Natural killer cell treated with Interleukin-12 subunit alpha and Interleukin-12 subunit beta and Interleukin-15 and Interleukin-18, amount 100 ng/mL, for 72 hours (primary cell): ENCODE data around the gene DARS2. TPM values are rescaled to one million over a fixed set of nuclear protein-coding genes. Genes with fewer than 3 reads are reported as not detected.
"Not testable (repeated sequence)": the region's sequence is repeated elsewhere in the genome, so short reads cannot be mapped to it uniquely, and the experiment has no call there.

Experiments
- ATAC-seq, 2 donors: fragments of 150-1000 bp; cut with Tn5 transposase in 1 of 2; sonication (Bioruptor Pico), chemical (Tn5 transposase) in 1 of 2; 2 replicates each; pipeline ENCODE4 v1.10.0; 2021
- DNase-seq: peaks from one replicate; pipeline ENCODE4 v3.0.0; 2022; ENCODE audit warnings: low spot score
- H3K27ac Mint-ChIP-seq, 2 donors: 1 replicate in 1 of 2; 2 replicates in 1 of 2; pipeline ENCODE4 v1.8.0; 2022; ENCODE audit warnings: mixed read lengths in 2 of 2, mild to moderate bottlenecking in 1 of 2, moderate library complexity in 1 of 2
- H3K27me3 Mint-ChIP-seq, 2 donors: 1 replicate in 1 of 2; 2 replicates in 1 of 2; pipeline ENCODE4 v1.8.0; 2022; ENCODE audit warnings: mixed read lengths in 2 of 2
- H3K36me3 Mint-ChIP-seq: one replicate; pipeline ENCODE4 v1.8.0; 2022; ENCODE audit warnings: mixed read lengths
- H3K4me1 Mint-ChIP-seq, 2 donors: 1 replicate in 1 of 2; 2 replicates in 1 of 2; pipeline ENCODE4 v1.8.0; 2022; ENCODE audit warnings: low read depth in 2 of 2, mixed read lengths in 2 of 2, mild to moderate bottlenecking in 1 of 2
- H3K4me3 Mint-ChIP-seq: one replicate; pipeline ENCODE4 v1.8.0; 2022; ENCODE audit warnings: mixed read lengths
- H3K9me3 Mint-ChIP-seq: 2 replicates; pipeline ENCODE4 v1.8.0; 2022; ENCODE audit warnings: mixed read lengths
- total RNA-seq, 2 donors: library from RNA; stranded (reverse); gene quantifications; one replicate each; pipeline ENCODE4 v1.2.3, GENCODE V29; 2022

The DARS2 gene
- total RNA-seq, 2 donors from 2014 or later, result 27.8 to 40.9 TPM

DNA sequence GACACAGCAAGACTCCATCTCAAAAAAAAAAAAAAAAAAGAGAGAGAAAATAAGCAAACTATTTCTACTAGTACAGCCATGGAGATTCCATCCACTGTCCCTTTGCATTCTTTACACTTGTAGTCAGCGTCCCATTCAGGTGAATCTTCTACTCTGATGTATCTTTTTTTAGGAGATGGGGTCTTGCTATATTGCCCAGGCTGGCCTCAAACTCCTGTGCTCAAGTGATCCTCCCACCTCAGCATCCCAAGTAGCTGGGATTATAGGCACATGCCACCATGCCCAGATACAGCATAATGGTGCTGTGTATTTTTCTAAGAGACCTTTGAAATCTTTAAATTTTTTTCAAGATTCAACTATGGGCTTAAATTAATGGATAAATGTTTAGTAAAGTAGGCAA lies 8.3 kb downstream of the DARS2 start:
- Mint-ChIP-seq H3K27ac (no peak overlapping the region), H3K9me3 (no peaks in the 10 kb centered on the region), H3K27me3 (no peaks in the 10 kb centered on the region), H3K4me3 (no peak overlapping the region), H3K4me1 (peaks cover 0 to 11% of the 10 kb centered on the region in 2 donors), H3K36me3 (no peaks in the 10 kb centered on the region)
- DNase-seq, result no peak
- no peak for ATAC-seq

DNA sequence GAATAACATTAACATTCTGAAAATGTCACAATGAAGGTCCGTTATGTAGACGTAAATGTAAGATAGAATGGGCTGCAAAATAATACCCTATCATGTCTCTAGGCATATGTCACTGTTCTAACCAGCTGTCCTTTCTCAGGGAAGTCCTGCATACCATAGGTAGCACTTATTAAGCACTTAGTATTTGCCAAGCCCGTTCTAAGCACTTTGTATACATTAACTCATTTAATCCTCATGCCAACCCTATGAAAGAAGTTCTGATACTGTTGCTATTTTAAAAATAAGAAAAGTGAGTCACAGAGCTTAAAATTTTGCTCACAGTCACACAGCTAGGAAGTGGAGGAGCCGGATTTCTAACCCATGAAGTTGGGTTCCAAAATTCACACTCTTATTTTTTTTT lies 27.6 kb downstream of the DARS2 start:
- Mint-ChIP-seq H3K27me3 (no peaks in the 10 kb centered on the region), H3K36me3 (peaks cover 14% of the 10 kb centered on the region), H3K4me3 (no peak overlapping the region), H3K4me1 (peaks cover 0 to 2% of the 10 kb centered on the region in 2 donors), H3K27ac (no peak overlapping the region), H3K9me3 (no peaks in the 10 kb centered on the region)
- DNase-seq (no peak), ATAC-seq (no peak)

DNA sequence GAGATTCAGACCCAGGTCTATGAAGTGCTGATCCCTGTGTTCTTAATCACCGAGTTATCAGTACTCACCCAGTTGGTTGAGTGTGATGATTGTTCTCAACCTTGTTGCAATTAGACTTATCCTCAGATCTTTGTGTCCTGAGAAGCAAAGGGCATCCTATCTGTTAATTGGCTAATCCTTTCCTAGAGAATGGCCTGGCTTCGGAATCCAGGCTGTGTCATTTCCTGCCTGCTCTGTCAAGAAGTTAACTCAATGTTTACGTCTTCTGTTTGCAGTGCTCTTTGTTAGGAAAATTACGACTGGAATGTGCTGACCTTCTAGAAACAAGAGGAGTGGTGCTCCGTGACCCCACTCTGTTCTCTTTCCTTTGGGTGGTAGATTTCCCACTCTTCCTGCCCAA lies 28.6 kb downstream of the DARS2 start:
- Mint-ChIP-seq H3K4me1 (peaks cover 0 to 1% of the 10 kb centered on the region in 2 donors), H3K9me3 (no peaks in the 10 kb centered on the region), H3K4me3 (no peak overlapping the region), H3K36me3 (peaks cover 20% of the 10 kb centered on the region), H3K27me3 (no peaks in the 10 kb centered on the region), H3K27ac (no peak overlapping the region)
- ATAC-seq, result no peak
- no peak for DNase-seq

- no peak overlapping the region for H3K4me3 Mint-ChIP-seq
- DNase-seq (no peak), ATAC-seq (no peak)
- H3K27me3 Mint-ChIP-seq, result no peaks in the 10 kb centered on the region
- peaks cover 20% of the 10 kb centered on the region for H3K36me3 Mint-ChIP-seq
- H3K9me3 Mint-ChIP-seq, result no peaks in the 10 kb centered on the region
- no peaks in the 10 kb centered on the region for H3K4me1 Mint-ChIP-seq
- H3K27ac Mint-ChIP-seq, result peak overlapping the region; percentile 7 to 11
These were observed 31.5 kb downstream of the DARS2 start for GRCh38 chr1:173856014-173856413.

GRCh38 chr1:173856903-173857302 lies 32.4 kb downstream of the DARS2 start:
- Mint-ChIP-seq H3K4me3 (no peak overlapping the region), H3K36me3 (peaks cover 20% of the 10 kb centered on the region), H3K9me3 (no peaks in the 10 kb centered on the region), H3K4me1 (no peaks in the 10 kb centered on the region), H3K27ac (no peak overlapping the region), H3K27me3 (no peaks in the 10 kb centered on the region)
- ATAC-seq (no peak), DNase-seq (no peak)

GRCh38 chr1:173857363-173857917 lies 33.0 kb downstream of the DARS2 start:
- H3K9me3 Mint-ChIP-seq, result no peaks in the 10 kb centered on the region
- ATAC-seq, result no peak
- H3K27ac Mint-ChIP-seq, result no peak overlapping the region
- no peaks in the 10 kb centered on the region for H3K4me1 Mint-ChIP-seq
- H3K36me3 Mint-ChIP-seq, result peaks cover 20% of the 10 kb centered on the region
- H3K4me3 Mint-ChIP-seq, result no peak overlapping the region
- no peaks in the 10 kb centered on the region for H3K27me3 Mint-ChIP-seq
- DNase-seq, result no peak

GRCh38 chr1:173859547-173859946 lies 35.1 kb downstream of the DARS2 start:
- H3K9me3 Mint-ChIP-seq, H3K4me1 Mint-ChIP-seq, H3K27me3 Mint-ChIP-seq, ATAC-seq, DNase-seq, H3K27ac Mint-ChIP-seq, H3K4me3 Mint-ChIP-seq: not testable (repeated sequence)
- peaks cover 27% of the 10 kb centered on the region for H3K36me3 Mint-ChIP-seq

DNA sequence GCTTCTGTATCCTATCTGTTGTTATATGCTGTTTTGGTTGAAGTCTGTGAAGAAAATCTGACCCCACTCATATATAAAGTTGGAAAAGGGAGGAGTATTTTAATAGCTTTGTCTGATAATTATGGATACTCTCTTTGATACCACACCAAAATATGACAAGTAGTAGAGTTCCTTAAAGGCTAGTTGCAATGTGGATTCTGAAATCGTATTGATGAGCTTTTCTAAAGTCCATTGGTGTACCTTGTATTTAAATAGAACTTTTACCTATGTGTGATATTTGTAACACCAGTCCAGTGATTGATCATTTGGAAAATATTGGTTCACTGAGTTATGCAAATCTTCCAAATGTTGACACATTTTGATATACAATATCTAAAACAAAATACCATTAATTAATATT lies 35.6 kb downstream of the DARS2 start:
- no peak for ATAC-seq
- peaks cover 28% of the 10 kb centered on the region for H3K36me3 Mint-ChIP-seq
- peak overlapping the region in 1 of 2 donors; percentile 28 for H3K27ac Mint-ChIP-seq
- no peaks in the 10 kb centered on the region for H3K27me3 Mint-ChIP-seq
- peaks cover 10 to 12% of the 10 kb centered on the region in 2 donors for H3K4me1 Mint-ChIP-seq
- no peak for DNase-seq
- no peaks in the 10 kb centered on the region for H3K9me3 Mint-ChIP-seq
- H3K4me3 Mint-ChIP-seq, result no peak overlapping the region

DNA sequence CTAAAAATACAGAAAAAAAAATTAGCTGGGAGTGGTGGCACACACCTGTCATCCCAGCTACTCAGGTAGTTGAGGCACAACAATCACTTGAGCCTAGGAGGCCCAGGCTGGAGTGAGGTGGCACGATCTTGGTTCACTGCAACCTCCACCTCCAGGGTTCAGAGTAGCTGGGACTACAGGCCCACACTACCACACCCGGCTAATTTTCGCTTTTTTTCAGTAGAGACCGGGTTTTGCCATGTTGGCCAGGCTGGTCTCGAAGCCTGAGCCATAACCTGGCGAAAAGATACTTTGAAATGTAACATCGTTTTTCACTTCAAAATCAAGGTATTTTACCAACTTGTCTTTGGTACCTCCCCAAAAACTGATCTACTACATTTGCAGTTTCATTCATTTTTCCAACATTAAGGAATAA lies 37.3 kb downstream of the DARS2 start:
- no peaks in the 10 kb centered on the region for H3K27me3 Mint-ChIP-seq
- H3K4me3 Mint-ChIP-seq, result no peak overlapping the region
- ATAC-seq (peak; percentile 41 to 44), DNase-seq (no peak)
- no peaks in the 10 kb centered on the region for H3K9me3 Mint-ChIP-seq
- H3K36me3 Mint-ChIP-seq, result peaks cover 38% of the 10 kb centered on the region
- peaks cover 27 to 29% of the 10 kb centered on the region in 2 donors for H3K4me1 Mint-ChIP-seq
- peak overlapping the region; percentile 55 to 89 for H3K27ac Mint-ChIP-seq

- DNase-seq, H3K4me3 Mint-ChIP-seq, H3K27me3 Mint-ChIP-seq, H3K9me3 Mint-ChIP-seq: not testable (repeated sequence)
- Mint-ChIP-seq H3K36me3 (peaks cover 42% of the 10 kb centered on the region), H3K4me1 (peaks cover 29 to 32% of the 10 kb centered on the region in 2 donors), H3K27ac (peak overlapping the region; percentile 89 to 92)
- peak in 1 of 2 donors; percentile 43 for ATAC-seq
These were observed 37.8 kb downstream of the DARS2 start for GRCh38 chr1:173862146-173862768.

DNA sequence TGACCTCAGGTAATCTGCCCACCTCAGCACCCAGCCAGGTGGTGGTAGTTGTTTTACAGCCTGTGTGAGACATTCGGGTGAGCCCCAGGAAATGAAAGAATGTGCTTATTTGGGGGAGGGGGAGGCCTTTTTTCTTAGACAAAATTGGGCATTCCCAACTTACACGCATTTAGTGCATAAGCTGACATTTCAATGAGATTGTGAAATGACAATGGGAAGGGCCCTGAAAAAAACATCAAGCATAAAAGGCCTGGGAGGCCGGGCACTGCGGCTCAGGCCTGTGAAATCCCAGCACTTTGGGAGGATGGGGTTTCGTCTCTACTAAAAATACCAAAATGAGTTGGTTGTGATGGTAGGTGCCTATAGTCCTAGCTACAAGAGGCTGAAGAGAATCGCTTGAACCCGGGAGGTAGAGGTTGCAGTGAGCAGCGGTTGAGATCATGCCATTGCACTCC lies 38.3 kb downstream of the DARS2 start:
- H3K36me3 Mint-ChIP-seq, result peaks cover 38% of the 10 kb centered on the region
- no peak for ATAC-seq
- H3K4me1 Mint-ChIP-seq, result peaks cover 32 to 36% of the 10 kb centered on the region in 2 donors

DNA sequence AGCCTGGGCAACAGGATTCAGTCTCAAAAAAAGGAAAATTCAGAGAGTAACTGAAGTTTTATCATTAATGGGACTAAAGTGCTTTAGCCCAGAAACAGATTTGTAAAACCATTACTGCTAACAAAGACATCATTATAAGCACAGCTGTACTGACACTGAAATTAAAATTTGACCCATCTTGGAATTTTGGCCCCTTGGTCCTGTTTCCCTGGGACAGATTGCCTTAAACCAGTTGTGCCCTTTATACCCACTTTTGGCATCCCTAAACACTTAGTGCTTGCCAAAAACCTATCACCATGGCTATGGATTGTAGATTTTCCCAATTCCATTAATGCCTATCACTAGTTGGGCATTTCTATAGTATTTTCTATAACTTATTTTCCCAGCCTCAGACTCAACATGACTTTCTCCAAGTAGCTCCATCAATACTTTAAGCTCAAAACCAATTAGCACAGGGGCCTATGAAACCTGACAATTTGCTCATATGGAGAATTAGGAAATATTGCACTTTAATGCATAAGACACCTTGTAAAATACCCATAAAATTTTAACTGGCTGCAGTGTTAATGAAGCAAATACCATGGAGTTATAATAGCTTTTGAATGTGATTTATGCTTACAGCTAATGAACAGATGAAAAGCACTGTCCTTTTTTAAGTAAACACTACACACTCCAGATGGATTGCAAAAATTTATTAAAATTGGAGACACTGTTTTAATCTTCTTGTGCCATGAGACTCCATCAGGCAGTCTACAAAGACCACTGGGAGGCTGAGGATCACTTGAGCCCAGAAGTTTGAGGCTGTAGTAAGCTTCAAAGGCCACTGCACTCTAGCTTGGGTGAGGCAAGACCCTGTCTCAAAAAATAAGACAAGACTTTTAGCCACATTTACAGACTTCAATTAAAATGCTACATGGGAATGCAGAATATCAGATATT lies 39.0 kb downstream of the DARS2 start:
- DNase-seq (no peak), ATAC-seq (no peak)
- peaks cover 36% of the 10 kb centered on the region for H3K36me3 Mint-ChIP-seq
- no peaks in the 10 kb centered on the region for H3K27me3 Mint-ChIP-seq
- peak overlapping the region; percentile 89 to 92 for H3K27ac Mint-ChIP-seq
- H3K4me3 Mint-ChIP-seq, result peak overlapping the region; percentile 99
- H3K4me1 Mint-ChIP-seq, result peaks cover 34 to 39% of the 10 kb centered on the region in 2 donors
- no peaks in the 10 kb centered on the region for H3K9me3 Mint-ChIP-seq

More for the DNA sequence above, 38.3 kb downstream of the DARS2 start:
- Mint-ChIP-seq H3K9me3 (no peaks in the 10 kb centered on the region), H3K27me3 (no peaks in the 10 kb centered on the region), H3K27ac (peak overlapping the region; percentile 89 to 92), H3K4me3 (no peak overlapping the region)
- DNase-seq, result no peak

GRCh38 chr1:173864179-173864867 lies 39.9 kb downstream of the DARS2 start:
- Mint-ChIP-seq H3K27ac (peak overlapping the region; percentile 89 to 92), H3K36me3 (peaks cover 36% of the 10 kb centered on the region), H3K4me1 (peaks cover 40 to 47% of the 10 kb centered on the region in 2 donors), H3K27me3 (no peaks in the 10 kb centered on the region), H3K9me3 (no peaks in the 10 kb centered on the region), H3K4me3 (peak overlapping the region; percentile 99)
- ATAC-seq, result no peak
- DNase-seq, result no peak
